Mesodermal cell (in vitro differentiated cells): Measurements from ENCODE around the gene ATP6V0B.

Source experiments
- H3K27ac ChIP-seq: 2 replicates; pipeline ENCODE4 v1.7.0; 2013; ENCODE audit warnings: mild to moderate bottlenecking, low read depth, low read length, moderate library complexity; ENCODE audit not compliant: severe bottlenecking
- H3K36me3 ChIP-seq: 2 replicates; pipeline ENCODE4 v1.7.1; 2013; ENCODE audit warnings: mild to moderate bottlenecking, low read length, moderate library complexity; ENCODE audit not compliant: control insufficient read depth, insufficient read depth
- H3K4me1 ChIP-seq: one replicate; pipeline ENCODE4 v1.7.1; 2013; ENCODE audit warnings: mild to moderate bottlenecking, low read length; ENCODE audit not compliant: insufficient read depth, control insufficient read depth, poor library complexity, severe bottlenecking
- H3K4me3 ChIP-seq: 2 replicates; pipeline ENCODE4 v1.7.0; 2013; ENCODE audit warnings: low read length, control low read depth, mild to moderate bottlenecking; ENCODE audit not compliant: insufficient read depth, poor library complexity, severe bottlenecking; ENCODE audit errors: extremely low read depth
- H3K9me3 ChIP-seq: 2 replicates; pipeline ENCODE4 v1.7.1; 2013; ENCODE audit warnings: mild to moderate bottlenecking, low read length, moderate library complexity; ENCODE audit not compliant: control insufficient read depth
- WGBS, 2 experiments: methylation state at CpG; one replicate each; pipeline ENCODE4 v1.1.5; 2013; ENCODE audit warnings: missing lambda C conversion rate in 2 of 2; ENCODE audit not compliant: insufficient coverage in 2 of 2; 5-methylcytosine and 5-hydroxymethylcytosine counted together

The ATP6V0B gene

DNA sequence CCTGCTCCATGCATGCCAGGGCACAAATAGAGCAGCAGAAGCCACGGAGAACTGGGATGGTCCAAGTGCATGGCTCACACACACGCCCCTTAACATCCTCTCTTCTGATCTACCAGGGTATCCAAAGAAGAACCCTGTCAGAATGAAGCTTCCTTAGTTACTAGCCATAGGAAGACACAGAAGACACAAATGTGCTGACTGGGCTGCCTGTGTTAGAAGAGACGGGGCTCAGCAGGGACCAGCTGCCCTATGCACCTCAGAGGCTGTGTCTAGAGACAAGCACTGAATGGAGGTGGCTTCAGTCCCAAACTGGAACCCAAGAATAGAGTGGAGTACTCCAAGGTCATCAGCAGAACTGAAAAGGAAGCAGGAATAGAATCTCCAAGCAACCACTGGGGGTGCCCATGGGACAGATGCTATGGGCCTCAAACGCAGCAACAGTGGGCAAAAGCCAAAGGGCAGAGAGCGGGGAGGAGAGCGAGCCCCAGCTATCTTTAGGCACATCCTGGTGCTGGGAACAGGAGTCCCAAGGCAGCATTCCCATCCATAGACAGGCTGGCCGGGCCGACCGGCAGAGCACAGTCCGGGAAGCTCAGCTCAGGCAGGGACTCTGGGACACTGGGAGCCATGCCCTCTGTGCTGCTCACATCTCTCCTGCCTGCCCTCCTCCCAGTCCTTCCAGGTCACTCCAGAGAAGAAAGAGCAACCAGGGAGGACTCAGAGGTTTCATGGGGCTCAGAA lies 47.0 kb downstream of the ATP6V0B start:
- 92 to 94% methylated on average over 8 to 10 of the region's 10 CpGs for WGBS, 2 experiments
- Histone ChIP-seq H3K4me1 (no peaks in the 10 kb centered on the region), H3K4me3 (no peak overlapping the region), H3K27ac (no peak overlapping the region), H3K36me3 (peaks cover 22% of the 10 kb centered on the region), H3K9me3 (no peaks in the 10 kb centered on the region)

GRCh38 chr1:44024031-44024902 lies 49.5 kb downstream of the ATP6V0B start:
- WGBS, 2 experiments = 96% methylated on average over 11 to 13 of the region's 14 CpGs
- H3K9me3 ChIP-seq = no peaks in the 10 kb centered on the region
- peaks cover 26% of the 10 kb centered on the region for H3K36me3 ChIP-seq
- H3K4me1 ChIP-seq = peaks cover 5% of the 10 kb centered on the region
- no peak overlapping the region for H3K4me3 ChIP-seq
- no peak overlapping the region for H3K27ac ChIP-seq

- Histone ChIP-seq H3K9me3 (no peaks in the 10 kb centered on the region), H3K4me1 (peaks cover 5% of the 10 kb centered on the region), H3K27ac (no peak overlapping the region), H3K36me3 (peaks cover 26% of the 10 kb centered on the region), H3K4me3 (no peak overlapping the region)
- 88 to 96% methylated on average over 13 of the region's 13 CpGs for WGBS, 2 experiments
Measured at GRCh38 chr1:44024903-44025525, 50.3 kb downstream of the ATP6V0B start.

DNA sequence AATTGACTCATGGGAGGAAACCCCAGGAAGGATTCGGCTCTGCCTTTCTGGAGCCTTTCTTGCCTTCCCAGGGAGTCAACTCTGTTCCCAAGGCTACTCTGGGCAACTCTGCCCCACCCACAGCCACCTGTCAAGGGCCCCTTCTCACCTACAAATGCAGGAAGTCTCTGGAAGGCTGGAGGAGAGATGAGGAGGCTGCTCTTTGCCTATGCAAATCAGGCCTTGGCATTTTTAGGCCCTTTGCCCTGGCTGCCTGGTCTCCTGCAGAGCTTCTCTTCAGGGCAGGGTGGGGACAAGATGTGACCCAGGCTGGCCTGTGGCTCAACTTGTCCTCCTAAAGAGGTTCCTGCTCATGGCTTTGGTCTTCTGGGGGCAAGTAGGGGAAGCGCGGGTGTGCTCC lies 51.1 kb downstream of the ATP6V0B start:
- no peak overlapping the region for H3K27ac ChIP-seq
- H3K36me3 ChIP-seq = peaks cover 26% of the 10 kb centered on the region
- no peaks in the 10 kb centered on the region for H3K9me3 ChIP-seq
- H3K4me1 ChIP-seq = peaks cover 5% of the 10 kb centered on the region
- 100% methylated on average over 1 of the region's 3 CpGs for WGBS, 2 experiments
- H3K4me3 ChIP-seq = no peak overlapping the region

- H3K9me3 ChIP-seq = no peaks in the 10 kb centered on the region
- H3K27ac ChIP-seq = no peak overlapping the region
- H3K4me1 ChIP-seq = peaks cover 10% of the 10 kb centered on the region
- 93 to 100% methylated on average over 2 to 3 of the region's 3 CpGs for WGBS, 2 experiments
- peaks cover 15% of the 10 kb centered on the region for H3K36me3 ChIP-seq
- no peak overlapping the region for H3K4me3 ChIP-seq
Measured at GRCh38 chr1:44027320-44027719, 52.6 kb downstream of the ATP6V0B start.
